Skeletal muscle satellite cell (primary cell): ENCODE measurements around the gene QRFP.

Experiments used
- H3K27me3 ChIP-seq: 2 replicates; pipeline ENCODE4 v1.7.0; 2013; ENCODE audit warnings: low read length; ENCODE audit not compliant: control insufficient read depth, insufficient read depth
- H3K36me3 ChIP-seq: 2 replicates; pipeline ENCODE4 v1.7.0; 2013; ENCODE audit warnings: mild to moderate bottlenecking, control low read depth, low read length; ENCODE audit not compliant: insufficient read depth
- H3K4me1 ChIP-seq: 2 replicates; pipeline ENCODE4 v1.7.0; 2013; ENCODE audit warnings: low read length; ENCODE audit not compliant: control insufficient read depth, insufficient read depth
- H3K4me2 ChIP-seq: 2 replicates; pipeline ENCODE4 v1.7.0; 2013; ENCODE audit warnings: mild to moderate bottlenecking, low read length
- H3K4me3 ChIP-seq: 2 replicates; pipeline ENCODE4 v1.7.0; 2013; ENCODE audit warnings: low read length
- H3K9ac ChIP-seq: 2 replicates; pipeline ENCODE4 v1.7.0; 2013; ENCODE audit warnings: mild to moderate bottlenecking, low read depth, low read length, moderate library complexity
- H3K9me3 ChIP-seq: replicated peaks from 2 replicates; pipeline ENCODE4 v1.7.0; 2013; ENCODE audit warnings: mild to moderate bottlenecking, control low read depth, low read length

Gene QRFP

GRCh38 chr9:130897105-130897751 is 616 bp upstream of the QRFP start:
- Histone ChIP-seq H3K9me3 (no peaks in the 10 kb centered on the region), H3K36me3 (peaks cover 23% of the 10 kb centered on the region), H3K27me3 (peaks cover 30% of the 10 kb centered on the region), H3K9ac (no peak overlapping the region), H3K4me1 (peaks cover 10% of the 10 kb centered on the region), H3K4me2 (no peak overlapping the region), H3K4me3 (no peak overlapping the region)

- H3K36me3 ChIP-seq: peaks cover 39% of the 10 kb centered on the region
- H3K4me3 ChIP-seq: no peak overlapping the region
- no peaks in the 10 kb centered on the region for H3K9me3 ChIP-seq
- H3K27me3 ChIP-seq: peaks cover 23% of the 10 kb centered on the region
- peaks cover 4% of the 10 kb centered on the region for H3K4me1 ChIP-seq
- H3K4me2 ChIP-seq: no peak overlapping the region
- no peak overlapping the region for H3K9ac ChIP-seq
Observed at GRCh38 chr9:130895481-130896232, 955 bp downstream of the QRFP start.

- no peak overlapping the region for H3K9ac ChIP-seq
- H3K36me3 ChIP-seq: peaks cover 45% of the 10 kb centered on the region
- no peak overlapping the region for H3K4me2 ChIP-seq
- H3K4me3 ChIP-seq: no peak overlapping the region
- H3K4me1 ChIP-seq: peaks cover 4% of the 10 kb centered on the region
- H3K9me3 ChIP-seq: no peaks in the 10 kb centered on the region
- peaks cover 17% of the 10 kb centered on the region for H3K27me3 ChIP-seq
Observed at GRCh38 chr9:130895038-130895437, 1.6 kb downstream of the QRFP start.

DNA sequence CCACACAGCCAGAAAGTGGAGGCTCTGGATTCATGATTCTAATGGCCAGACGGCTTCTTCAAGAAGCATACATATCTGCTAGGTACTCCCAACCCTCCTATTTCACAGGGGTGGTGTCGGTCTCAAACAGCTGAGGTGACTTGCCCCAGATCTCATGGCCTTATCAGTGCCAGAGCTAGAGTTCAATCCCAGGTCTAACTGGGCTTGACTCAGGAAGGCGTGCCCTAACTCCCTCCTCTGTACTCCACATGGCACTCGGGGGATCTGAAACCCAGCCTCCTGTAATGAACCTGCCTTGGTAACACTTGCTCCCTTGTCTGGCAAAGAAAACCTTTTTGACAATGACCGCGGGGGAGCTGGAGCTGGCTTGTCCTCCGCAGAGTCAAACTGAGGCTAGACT is 2.1 kb downstream of the QRFP start:
- H3K27me3 ChIP-seq: peaks cover 12% of the 10 kb centered on the region
- H3K4me1 ChIP-seq: peaks cover 4% of the 10 kb centered on the region
- no peak overlapping the region for H3K4me2 ChIP-seq
- H3K9ac ChIP-seq: no peak overlapping the region
- no peak overlapping the region for H3K4me3 ChIP-seq
- peaks cover 49% of the 10 kb centered on the region for H3K36me3 ChIP-seq
- no peaks in the 10 kb centered on the region for H3K9me3 ChIP-seq

DNA sequence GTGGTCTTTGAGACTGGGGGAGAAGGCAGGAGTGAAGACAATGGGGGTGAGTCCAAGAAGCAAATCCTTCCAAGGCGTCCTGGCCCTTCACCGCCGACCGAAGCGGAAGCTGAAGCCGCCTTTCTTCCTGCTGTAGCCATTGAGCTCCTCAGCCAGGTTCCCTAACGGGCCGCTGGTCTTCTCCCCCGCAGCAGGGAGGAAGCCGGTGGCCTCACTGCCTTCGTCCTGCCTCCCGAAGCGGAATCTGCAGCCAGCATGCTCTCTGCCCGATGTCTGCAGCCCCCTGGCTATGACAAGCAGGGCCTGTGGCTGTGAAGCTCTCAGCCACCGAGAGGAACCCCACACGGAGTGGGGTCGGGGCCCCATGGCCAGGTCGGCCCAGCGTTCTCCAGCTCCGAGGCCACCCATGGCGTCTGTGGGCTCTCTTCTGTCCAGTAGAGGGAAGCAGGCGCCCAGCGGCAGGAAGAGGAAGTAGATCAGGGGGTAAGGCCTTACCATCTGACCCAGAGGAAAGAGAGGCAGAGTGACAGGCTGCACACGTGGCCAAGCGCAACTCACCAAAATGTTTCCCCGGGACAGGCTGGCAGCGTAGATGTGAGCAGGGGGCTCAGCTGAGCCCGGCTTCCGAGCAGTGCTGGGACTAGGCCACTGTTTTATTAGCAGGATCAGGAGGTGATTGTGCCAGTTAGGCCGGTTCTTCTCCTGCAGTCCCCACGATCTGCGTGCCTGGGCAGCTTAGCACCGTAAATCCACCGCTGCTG is 3.1 kb downstream of the QRFP start:
- Histone ChIP-seq H3K4me1 (peaks cover 4% of the 10 kb centered on the region), H3K4me3 (no peak overlapping the region), H3K36me3 (peaks cover 55% of the 10 kb centered on the region), H3K27me3 (peaks cover 9% of the 10 kb centered on the region), H3K4me2 (no peak overlapping the region), H3K9ac (no peak overlapping the region), H3K9me3 (no peaks in the 10 kb centered on the region)

GRCh38 chr9:130892477-130893304 is 3.9 kb downstream of the QRFP start:
- H3K36me3 ChIP-seq: peaks cover 64% of the 10 kb centered on the region
- H3K4me2 ChIP-seq: no peak overlapping the region
- H3K4me1 ChIP-seq: peaks cover 4% of the 10 kb centered on the region
- peaks cover under 1% of the 10 kb centered on the region for H3K27me3 ChIP-seq
- H3K9ac ChIP-seq: no peak overlapping the region
- no peaks in the 10 kb centered on the region for H3K9me3 ChIP-seq
- H3K4me3 ChIP-seq: no peak overlapping the region

GRCh38 chr9:130891688-130892476 is 4.7 kb downstream of the QRFP start:
- Histone ChIP-seq H3K9ac (no peak overlapping the region), H3K4me1 (peaks cover 4% of the 10 kb centered on the region), H3K36me3 (peaks cover 72% of the 10 kb centered on the region), H3K9me3 (no peaks in the 10 kb centered on the region), H3K4me3 (no peak overlapping the region), H3K4me2 (no peak overlapping the region), H3K27me3 (no peaks in the 10 kb centered on the region)

DNA sequence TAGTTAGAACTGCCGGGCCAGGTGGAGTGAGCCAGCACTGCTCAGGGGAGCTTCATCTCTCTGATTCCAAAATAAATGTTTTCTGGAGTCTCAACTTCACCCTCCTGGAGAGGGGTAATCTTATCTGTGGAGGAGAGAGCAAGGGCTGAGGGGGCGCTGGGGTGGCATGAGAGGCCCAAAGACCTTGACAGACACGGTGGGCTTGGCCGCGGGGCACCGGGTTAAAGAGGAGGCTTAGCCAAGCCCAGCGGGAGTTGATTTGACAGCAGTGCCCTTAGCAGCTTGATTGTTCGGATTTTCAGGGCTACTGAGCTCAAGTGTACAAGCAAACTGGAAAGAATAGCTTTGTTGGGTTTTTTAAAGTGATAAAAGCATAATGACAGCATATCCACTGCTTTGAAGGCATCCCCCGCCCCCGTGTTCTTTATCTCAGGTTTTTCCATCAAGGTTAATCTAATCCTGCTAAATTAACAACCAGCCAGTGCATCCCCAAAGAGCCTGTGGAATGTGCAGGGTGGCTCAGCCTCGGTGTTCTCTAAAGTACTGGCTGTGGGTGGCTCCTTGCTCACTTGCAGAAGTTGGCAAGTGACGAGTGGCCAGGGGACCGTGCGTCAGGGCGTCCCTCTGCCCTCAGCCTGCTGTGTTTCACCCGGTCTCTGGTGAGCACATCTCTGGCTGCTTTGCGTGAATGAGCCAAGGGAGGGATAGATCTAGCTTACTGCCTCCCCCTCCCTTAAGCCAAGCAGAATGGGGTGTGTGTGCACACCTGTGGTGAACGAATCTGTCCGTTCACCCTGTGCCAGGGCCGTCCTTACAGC is 5.5 kb downstream of the QRFP start:
- Histone ChIP-seq H3K4me2 (no peak overlapping the region), H3K9ac (no peak overlapping the region), H3K9me3 (no peaks in the 10 kb centered on the region), H3K4me1 (peaks cover 4% of the 10 kb centered on the region), H3K27me3 (no peaks in the 10 kb centered on the region), H3K4me3 (no peak overlapping the region), H3K36me3 (peaks cover 80% of the 10 kb centered on the region)

GRCh38 chr9:130890124-130890523 is 6.5 kb downstream of the QRFP start:
- H3K36me3 ChIP-seq: peaks cover 89% of the 10 kb centered on the region
- H3K4me2 ChIP-seq: no peak overlapping the region
- H3K27me3 ChIP-seq: no peaks in the 10 kb centered on the region
- H3K9ac ChIP-seq: no peak overlapping the region
- no peak overlapping the region for H3K4me3 ChIP-seq
- peaks cover 4% of the 10 kb centered on the region for H3K4me1 ChIP-seq
- no peaks in the 10 kb centered on the region for H3K9me3 ChIP-seq
